Kidney epithelial cell (primary cell): ENCODE measurements around the gene ADGRG7. TPM values are rescaled to one million over a fixed set of nuclear protein-coding genes. Genes with fewer than 3 reads are reported as not detected.

ENCODE experiments used
- DNase-seq: peaks from one replicate; pipeline ENCODE4 v3.0.0-alpha.2; 2010; ENCODE audit warnings: low read depth
- H3K27me3 ChIP-seq: 2 replicates; pipeline ENCODE4 v1.6.0; 2011; ENCODE audit warnings: low read length; ENCODE audit not compliant: control insufficient read depth, insufficient read depth
- H3K36me3 ChIP-seq: 2 replicates; pipeline ENCODE4 v1.5.1; 2011; ENCODE audit warnings: low read length; ENCODE audit not compliant: control insufficient read depth, insufficient read depth
- H3K4me3 ChIP-seq: 2 replicates; pipeline ENCODE4 v1.5.1; 2011; ENCODE audit warnings: low read depth, mild to moderate bottlenecking, control low read depth, low read length
- total RNA-seq: library from RNA; depleted of rRNA; stranded (reverse); fragments of >200 nt; gene quantifications from 2 replicates; pipeline ENCODE4 v1.2.3, GENCODE V29; 2015
- TF ChIP-seq, protein P1 (sequence below): IDR thresholded peaks from 2 replicates; pipeline ENCODE4 v1.5.1; 2011; ENCODE audit warnings: mild to moderate bottlenecking, moderate library complexity, low read length, control low read depth, inconsistent platforms; ENCODE audit not compliant: insufficient read depth, poor library complexity, severe bottlenecking

The ADGRG7 gene, protein sequence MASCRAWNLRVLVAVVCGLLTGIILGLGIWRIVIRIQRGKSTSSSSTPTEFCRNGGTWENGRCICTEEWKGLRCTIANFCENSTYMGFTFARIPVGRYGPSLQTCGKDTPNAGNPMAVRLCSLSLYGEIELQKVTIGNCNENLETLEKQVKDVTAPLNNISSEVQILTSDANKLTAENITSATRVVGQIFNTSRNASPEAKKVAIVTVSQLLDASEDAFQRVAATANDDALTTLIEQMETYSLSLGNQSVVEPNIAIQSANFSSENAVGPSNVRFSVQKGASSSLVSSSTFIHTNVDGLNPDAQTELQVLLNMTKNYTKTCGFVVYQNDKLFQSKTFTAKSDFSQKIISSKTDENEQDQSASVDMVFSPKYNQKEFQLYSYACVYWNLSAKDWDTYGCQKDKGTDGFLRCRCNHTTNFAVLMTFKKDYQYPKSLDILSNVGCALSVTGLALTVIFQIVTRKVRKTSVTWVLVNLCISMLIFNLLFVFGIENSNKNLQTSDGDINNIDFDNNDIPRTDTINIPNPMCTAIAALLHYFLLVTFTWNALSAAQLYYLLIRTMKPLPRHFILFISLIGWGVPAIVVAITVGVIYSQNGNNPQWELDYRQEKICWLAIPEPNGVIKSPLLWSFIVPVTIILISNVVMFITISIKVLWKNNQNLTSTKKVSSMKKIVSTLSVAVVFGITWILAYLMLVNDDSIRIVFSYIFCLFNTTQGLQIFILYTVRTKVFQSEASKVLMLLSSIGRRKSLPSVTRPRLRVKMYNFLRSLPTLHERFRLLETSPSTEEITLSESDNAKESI
- total RNA-seq = not detected in 2 replicates

DNA sequence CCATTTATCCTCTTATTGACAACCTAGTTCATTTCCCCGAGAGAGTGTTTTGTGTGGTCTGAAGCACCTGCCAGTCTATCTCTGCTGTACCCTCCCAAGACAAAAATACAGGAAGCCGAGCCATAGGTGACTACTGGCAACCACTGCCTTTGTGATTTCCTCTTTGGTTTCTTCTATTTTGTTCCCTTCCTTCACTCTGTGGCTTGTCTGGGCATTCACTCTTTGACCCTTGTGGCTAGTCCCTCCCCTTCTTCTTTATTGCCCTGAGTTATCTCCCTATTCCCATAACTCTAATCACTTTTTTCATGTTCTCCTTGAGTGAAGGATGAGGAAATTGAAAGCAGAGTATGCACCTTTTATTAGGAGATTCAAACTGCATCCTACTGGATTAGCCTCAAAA is at the start of gene ADGRG7:
Gene ADGRG7, plus strand, starts transcription at position 297 of the 400 bp plus-strand sequence. CDS start 256 bp downstream, outside the sequence.
- Histone ChIP-seq H3K27me3 (no peaks in the 10 kb centered on the region), H3K4me3 (no peak within 1 kb of the TSS), H3K36me3 (no peaks in the 10 kb centered on the region)
- no peak for DNase-seq
- TF ChIP-seq, protein P1, sequence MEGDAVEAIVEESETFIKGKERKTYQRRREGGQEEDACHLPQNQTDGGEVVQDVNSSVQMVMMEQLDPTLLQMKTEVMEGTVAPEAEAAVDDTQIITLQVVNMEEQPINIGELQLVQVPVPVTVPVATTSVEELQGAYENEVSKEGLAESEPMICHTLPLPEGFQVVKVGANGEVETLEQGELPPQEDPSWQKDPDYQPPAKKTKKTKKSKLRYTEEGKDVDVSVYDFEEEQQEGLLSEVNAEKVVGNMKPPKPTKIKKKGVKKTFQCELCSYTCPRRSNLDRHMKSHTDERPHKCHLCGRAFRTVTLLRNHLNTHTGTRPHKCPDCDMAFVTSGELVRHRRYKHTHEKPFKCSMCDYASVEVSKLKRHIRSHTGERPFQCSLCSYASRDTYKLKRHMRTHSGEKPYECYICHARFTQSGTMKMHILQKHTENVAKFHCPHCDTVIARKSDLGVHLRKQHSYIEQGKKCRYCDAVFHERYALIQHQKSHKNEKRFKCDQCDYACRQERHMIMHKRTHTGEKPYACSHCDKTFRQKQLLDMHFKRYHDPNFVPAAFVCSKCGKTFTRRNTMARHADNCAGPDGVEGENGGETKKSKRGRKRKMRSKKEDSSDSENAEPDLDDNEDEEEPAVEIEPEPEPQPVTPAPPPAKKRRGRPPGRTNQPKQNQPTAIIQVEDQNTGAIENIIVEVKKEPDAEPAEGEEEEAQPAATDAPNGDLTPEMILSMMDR = no peak

DNA sequence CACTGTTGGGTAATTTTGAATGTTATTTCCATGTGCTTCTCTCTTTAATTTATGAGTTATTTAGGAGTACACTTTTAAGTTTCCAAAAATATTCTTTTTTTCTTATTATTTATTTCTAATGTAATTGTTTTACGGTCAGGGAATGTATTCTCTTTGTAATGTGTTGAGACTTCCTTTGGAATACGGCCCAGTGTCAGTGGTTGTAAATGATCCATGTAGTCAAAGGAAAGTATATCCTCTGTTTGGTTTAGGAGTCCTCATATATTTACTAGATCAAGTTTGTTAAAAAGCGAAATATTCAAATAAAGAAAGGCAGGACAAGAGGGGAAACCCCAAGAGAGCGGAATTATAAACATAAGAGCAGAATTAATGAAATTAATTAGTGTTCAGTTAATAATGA is 49.0 kb upstream of the ADGRG7 start:
- no peak for DNase-seq
- TF ChIP-seq, protein P1 = no peak
- H3K27me3 ChIP-seq = no peaks in the 10 kb centered on the region
- H3K36me3 ChIP-seq = no peaks in the 10 kb centered on the region
- no peak overlapping the region for H3K4me3 ChIP-seq

DNA sequence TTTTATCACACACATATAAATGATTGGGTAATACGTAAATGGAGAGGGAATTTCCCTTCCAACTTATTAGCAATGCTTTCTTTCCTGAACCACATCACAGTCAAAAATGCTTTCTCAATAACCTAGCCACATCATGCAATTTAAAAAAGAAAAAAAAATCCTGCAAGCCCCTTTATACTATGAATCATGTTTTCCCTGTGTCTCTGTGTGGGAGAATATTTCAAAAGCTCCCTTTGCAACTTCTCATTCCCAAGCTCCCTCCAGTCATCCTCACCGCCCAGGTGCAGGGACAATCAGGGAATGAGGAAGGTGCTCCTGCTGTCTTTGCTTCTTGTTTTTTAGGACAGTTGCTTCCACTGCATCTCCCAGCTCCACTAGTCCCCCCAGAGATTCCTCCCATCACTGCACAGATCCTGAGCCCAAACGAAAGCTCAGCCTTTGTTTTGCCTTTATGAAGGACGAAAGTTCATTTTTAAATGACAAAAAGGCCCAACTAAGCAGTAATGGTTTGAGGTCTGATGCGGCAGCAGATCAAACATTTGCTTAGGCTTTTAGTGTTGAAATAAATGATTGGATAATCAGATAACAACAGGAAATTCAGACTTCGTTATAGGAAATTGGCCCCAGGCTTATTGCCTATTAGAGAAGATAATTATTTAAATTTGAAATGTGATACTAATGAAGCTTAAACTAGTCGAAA is 47.8 kb upstream of the ADGRG7 start:
- no peaks in the 10 kb centered on the region for H3K27me3 ChIP-seq
- TF ChIP-seq, protein P1 = no peak
- no peaks in the 10 kb centered on the region for H3K36me3 ChIP-seq
- DNase-seq = no peak
- no peak overlapping the region for H3K4me3 ChIP-seq

DNA sequence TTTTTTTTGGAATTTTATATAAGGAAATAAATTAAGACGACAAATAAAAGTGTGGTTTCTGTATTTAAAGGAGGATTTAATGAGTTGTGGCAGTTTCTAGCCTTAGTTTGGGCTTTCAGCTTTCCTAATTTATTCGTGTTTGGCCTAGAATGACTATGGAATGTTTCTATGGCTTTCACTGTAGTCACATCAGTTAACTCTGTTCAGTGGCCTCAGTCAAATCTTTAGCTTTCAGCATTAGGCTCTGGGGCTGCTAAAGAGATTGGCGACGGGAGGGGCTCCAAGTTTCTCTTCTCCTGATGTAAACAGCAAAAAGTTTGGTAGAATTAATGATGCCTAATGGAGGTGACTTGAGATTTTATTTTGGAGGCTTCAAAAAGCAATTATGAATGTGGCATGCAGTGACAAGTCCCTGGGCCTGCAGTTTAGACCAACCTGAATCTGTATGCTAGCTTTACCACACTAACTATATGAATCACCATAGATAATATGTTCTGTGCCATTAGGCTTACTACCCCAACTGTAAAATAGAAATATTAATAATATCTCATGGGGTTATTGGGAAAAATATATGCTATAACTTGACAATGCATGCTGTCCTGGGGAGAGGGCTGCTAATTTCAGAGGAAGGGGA is 47.1 kb upstream of the ADGRG7 start:
- Histone ChIP-seq H3K4me3 (no peak overlapping the region), H3K36me3 (no peaks in the 10 kb centered on the region), H3K27me3 (no peaks in the 10 kb centered on the region)
- TF ChIP-seq, protein P1 = no peak
- no peak for DNase-seq

DNA sequence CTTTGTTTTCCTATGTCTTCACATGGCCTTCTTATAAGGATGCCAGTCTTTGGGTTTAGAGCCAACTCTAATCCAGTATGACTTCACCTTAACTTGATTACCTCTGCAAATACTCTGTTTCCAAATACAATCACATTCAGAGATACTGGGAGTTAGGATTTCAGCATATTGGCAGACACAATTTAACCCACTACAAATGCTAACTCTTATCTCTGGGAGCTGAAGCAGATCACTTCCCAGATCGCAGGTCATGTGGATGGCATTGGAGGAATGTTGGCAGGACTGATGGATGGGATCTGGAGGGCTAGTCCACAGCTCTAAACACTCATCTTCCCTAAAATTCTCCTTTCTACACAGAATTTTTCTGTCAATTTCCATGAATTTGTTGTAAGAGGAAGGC is 46.2 kb upstream of the ADGRG7 start:
- H3K36me3 ChIP-seq = no peaks in the 10 kb centered on the region
- no peak overlapping the region for H3K4me3 ChIP-seq
- DNase-seq = no peak
- TF ChIP-seq, protein P1 = no peak
- H3K27me3 ChIP-seq = no peaks in the 10 kb centered on the region
